ENCODE results near the gene SMARCB1.

SMARCB1 gene

DNA sequence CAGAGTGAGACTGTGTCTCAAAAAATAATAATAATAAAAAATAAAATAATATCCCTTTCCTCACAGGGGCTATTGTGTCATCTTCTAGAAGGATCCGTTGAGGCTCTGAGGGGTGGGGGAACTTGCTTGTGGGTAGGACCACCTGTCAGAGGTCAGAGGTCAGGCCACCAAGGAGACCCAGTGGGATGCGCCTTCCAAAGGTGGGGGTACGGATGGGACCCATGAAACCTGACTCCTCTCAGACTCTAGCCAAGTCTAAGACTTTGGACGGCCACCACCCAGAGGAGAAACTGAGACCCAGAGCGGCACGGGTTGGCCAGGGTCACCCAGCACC lies 14.5 kb upstream of the SMARCB1 start:
- H2AFZ ChIP-seq (ENCODE audit: low read length), result no peak overlapping the region
- no peaks in the 10 kb centered on the region for H3K9me3 ChIP-seq (ENCODE audit: low read length)
- H3K9ac ChIP-seq (ENCODE audit: low read length), result peak overlapping the region; percentile 56
- no peaks in the 10 kb centered on the region for H3K27me3 ChIP-seq (ENCODE audit: insufficient read depth, low read length)
- peak overlapping the region; percentile 89 for H3K4me2 ChIP-seq (ENCODE audit: low read length)
- H3K36me3 ChIP-seq (ENCODE audit: insufficient read depth, low read length), result peaks cover under 1% of the 10 kb centered on the region; the same call in 1 of the 2 replicates
- peak overlapping the region; percentile 53 for H3K4me3 ChIP-seq (ENCODE audit: low read depth, low read length, poor library complexity, severe bottlenecking)
- H3F3A ChIP-seq (ENCODE audit: insufficient read depth, low read length), result no peaks in the 10 kb centered on the region
- H3K27ac ChIP-seq (ENCODE audit: low read depth, low read length, poor library complexity, severe bottlenecking), result no peak overlapping the region
- peaks cover 36% of the 10 kb centered on the region for H3K4me1 ChIP-seq (ENCODE audit: insufficient read depth, low read length, severe bottlenecking)
- no peaks in the 10 kb centered on the region for H3K9me2 ChIP-seq (ENCODE audit: low read depth, low read length)
- TF ChIP-seq EZH2 (IDR thresholded peaks at IDR 0.05; ENCODE audit: borderline replicate concordance, low read length), result no peak
- TF ChIP-seq CTCF (IDR thresholded peaks at IDR 0.05; ENCODE audit: low read length), result no peak
- no peaks in the 10 kb centered on the region; the same call in 1 of the 2 replicates for H3K79me2 ChIP-seq (ENCODE audit: insufficient read depth, low read length)
- H4K20me1 ChIP-seq (ENCODE audit: insufficient read depth, low read length), result no peaks in the 10 kb centered on the region

GRCh38 chr22:23772649-23773473 lies 13.9 kb upstream of the SMARCB1 start, which contains the start of gene MMP11:
TSS of gene MMP11 (plus strand) at chr22:23772849. CDS start at chr22:23772871, 22 bp downstream.
- no peak within 1 kb of the TSS for H3K27ac ChIP-seq (ENCODE audit: low read depth, low read length, poor library complexity, severe bottlenecking)
- H3K4me3 ChIP-seq (ENCODE audit: low read depth, low read length, poor library complexity, severe bottlenecking), result peak within 1 kb of the TSS; percentile 53
- peak within 1 kb of the TSS; percentile 56 for H3K9ac ChIP-seq (ENCODE audit: low read length)
- H3K9me3 ChIP-seq (ENCODE audit: low read length), result no peaks in the 10 kb centered on the region
- no peak within 1 kb of the TSS for H2AFZ ChIP-seq (ENCODE audit: low read length)
- no peaks in the 10 kb centered on the region for H3K79me2 ChIP-seq (ENCODE audit: insufficient read depth, low read length)
- no peak for TF ChIP-seq EZH2 (IDR thresholded peaks at IDR 0.05; ENCODE audit: borderline replicate concordance, low read length)
- TF ChIP-seq CTCF (IDR thresholded peaks at IDR 0.05; ENCODE audit: low read length), result no peak; the same call in 1 of the 2 replicates
- no peaks in the 10 kb centered on the region for H4K20me1 ChIP-seq (ENCODE audit: insufficient read depth, low read length)
- 0 out of 2 replicates have a peak, but pooled peaks cover 3% of the 10 kb centered on the region for H3K27me3 ChIP-seq (ENCODE audit: insufficient read depth, low read length)
- H3K36me3 ChIP-seq (ENCODE audit: insufficient read depth, low read length), result no peaks in the 10 kb centered on the region
- peaks cover 36% of the 10 kb centered on the region for H3K4me1 ChIP-seq (ENCODE audit: insufficient read depth, low read length, severe bottlenecking)
- H3K4me2 ChIP-seq (ENCODE audit: low read length), result peak within 1 kb of the TSS; percentile 89
- H3K9me2 ChIP-seq (ENCODE audit: low read depth, low read length), result no peaks in the 10 kb centered on the region
- H3F3A ChIP-seq (ENCODE audit: insufficient read depth, low read length), result no peaks in the 10 kb centered on the region

- Histone ChIP-seq H2AFZ (ENCODE audit: low read length) (no peak overlapping the region), H3K79me2 (ENCODE audit: insufficient read depth, low read length) (no peaks in the 10 kb centered on the region), H3K27me3 (ENCODE audit: insufficient read depth, low read length) (0 out of 2 replicates have a peak, but pooled peaks cover 4% of the 10 kb centered on the region), H3K9ac (ENCODE audit: low read length) (peak overlapping the region; percentile 51; the same call in 1 of the 2 replicates), H3K27ac (ENCODE audit: low read depth, low read length, poor library complexity, severe bottlenecking) (no peak overlapping the region), H3K9me2 (ENCODE audit: low read depth, low read length) (no peaks in the 10 kb centered on the region), H4K20me1 (ENCODE audit: insufficient read depth, low read length) (no peaks in the 10 kb centered on the region), H3K36me3 (ENCODE audit: insufficient read depth, low read length) (no peaks in the 10 kb centered on the region), H3F3A (ENCODE audit: insufficient read depth, low read length) (no peaks in the 10 kb centered on the region), H3K4me1 (ENCODE audit: insufficient read depth, low read length, severe bottlenecking) (peaks cover 30% of the 10 kb centered on the region), H3K4me2 (ENCODE audit: low read length) (peak overlapping the region; percentile 73), H3K4me3 (ENCODE audit: low read depth, low read length, poor library complexity, severe bottlenecking) (peak overlapping the region; percentile 53), H3K9me3 (ENCODE audit: low read length) (no peaks in the 10 kb centered on the region)
- TF ChIP-seq EZH2 (IDR thresholded peaks at IDR 0.05; ENCODE audit: borderline replicate concordance, low read length) (no peak), CTCF (IDR thresholded peaks at IDR 0.05; ENCODE audit: low read length) (no peak)
These were observed 13.2 kb upstream of the SMARCB1 start for GRCh38 chr22:23773483-23774113.

Measured in OCI-LY1 (cell line).